Kidney capillary endothelial cell (primary cell): ENCODE results near the gene C10orf95.

ENCODE experiments used
- DNase-seq: peaks from one replicate; pipeline ENCODE4 v3.0.0-alpha.2; 2018; ENCODE audit warnings: low spot score

Gene C10orf95

GRCh38 chr10:102416283-102416682 lies 35.1 kb downstream of the C10orf95 start:
- no peak for DNase-seq

- no peak for DNase-seq
Measured at GRCh38 chr10:102414749-102415148, 36.6 kb downstream of the C10orf95 start.

GRCh38 chr10:102413806-102414561 lies 37.4 kb downstream of the C10orf95 start:
- DNase-seq = no peak

DNA sequence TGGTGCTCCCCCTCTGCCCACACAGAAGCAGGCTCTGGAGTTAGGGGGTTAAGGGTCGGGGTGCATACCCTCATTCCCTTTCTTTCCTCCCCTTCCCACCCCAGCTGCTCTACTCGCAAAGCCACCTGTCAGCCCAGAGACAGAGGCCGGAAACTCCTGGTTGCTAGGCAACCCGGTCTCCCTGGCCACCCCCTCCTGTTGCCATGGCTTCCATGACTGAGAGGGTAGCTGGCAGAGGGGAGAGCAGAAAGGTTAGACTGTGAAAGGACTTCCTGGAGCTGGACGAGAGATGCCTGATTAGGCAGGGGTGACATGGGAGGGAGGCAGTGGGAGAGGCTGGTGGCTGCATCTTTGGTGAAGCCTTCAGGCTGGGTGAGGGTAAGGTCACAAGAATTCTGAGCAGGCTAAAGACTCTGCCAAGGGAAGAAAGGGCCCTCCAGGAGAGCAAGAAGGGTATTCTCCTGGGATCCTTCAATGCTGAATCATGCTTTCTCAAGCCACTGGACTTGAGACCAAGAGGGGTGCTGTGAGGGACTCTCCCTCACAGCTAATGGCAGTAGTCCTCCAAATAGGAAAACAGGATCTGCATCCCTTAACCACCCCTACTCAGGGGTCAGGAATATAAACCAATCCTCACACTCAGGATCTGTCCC lies 38.2 kb downstream of the C10orf95 start:
- DNase-seq = no peak

- DNase-seq = no peak
Measured at GRCh38 chr10:102412293-102412692, 39.0 kb downstream of the C10orf95 start.

DNA sequence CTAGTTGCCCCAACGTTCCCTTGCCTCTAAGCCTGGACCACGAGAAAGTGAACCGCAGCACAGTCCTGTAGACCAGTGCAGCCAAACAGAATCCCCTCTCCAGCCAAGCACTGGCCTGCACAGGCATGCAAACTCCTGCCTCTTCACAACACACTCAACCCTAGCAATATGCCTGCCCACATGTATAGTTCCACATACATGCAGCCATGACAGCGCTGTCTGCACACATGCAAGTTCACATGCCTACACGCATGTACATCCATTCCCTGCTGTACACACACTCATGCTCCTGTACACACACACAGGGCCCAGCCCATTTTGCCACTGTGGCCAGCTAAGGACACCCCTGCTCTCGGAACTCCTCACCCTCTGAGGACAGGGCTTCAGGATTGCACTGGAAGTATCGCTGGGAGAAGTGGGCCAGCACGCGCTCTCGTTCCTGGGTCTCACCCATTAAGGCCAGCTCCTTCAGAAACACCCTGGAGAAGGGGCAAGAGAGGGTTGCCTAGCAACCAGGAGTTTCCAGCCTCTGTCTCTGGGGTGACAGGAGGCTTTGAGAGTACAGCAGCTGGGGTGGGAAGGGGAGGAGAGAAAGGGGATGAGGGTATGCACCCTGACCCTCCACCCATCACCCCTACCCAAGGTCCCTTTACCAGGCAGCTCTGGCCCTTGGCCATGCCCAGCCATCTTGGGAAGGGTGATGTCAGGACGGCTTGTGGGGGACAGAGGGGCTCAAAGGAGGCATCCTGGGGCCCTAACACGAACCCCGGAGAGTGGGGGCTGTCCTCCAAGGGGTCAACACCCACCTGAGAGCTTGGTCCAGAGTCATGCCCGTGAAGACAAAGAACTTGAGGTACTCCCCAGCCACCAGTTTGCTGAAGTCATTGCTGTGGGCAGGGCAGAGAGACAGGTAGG lies 39.7 kb downstream of the C10orf95 start:
- DNase-seq = no peak

- DNase-seq = no peak
Measured at GRCh38 chr10:102410429-102411073, 40.8 kb downstream of the C10orf95 start.

DNA sequence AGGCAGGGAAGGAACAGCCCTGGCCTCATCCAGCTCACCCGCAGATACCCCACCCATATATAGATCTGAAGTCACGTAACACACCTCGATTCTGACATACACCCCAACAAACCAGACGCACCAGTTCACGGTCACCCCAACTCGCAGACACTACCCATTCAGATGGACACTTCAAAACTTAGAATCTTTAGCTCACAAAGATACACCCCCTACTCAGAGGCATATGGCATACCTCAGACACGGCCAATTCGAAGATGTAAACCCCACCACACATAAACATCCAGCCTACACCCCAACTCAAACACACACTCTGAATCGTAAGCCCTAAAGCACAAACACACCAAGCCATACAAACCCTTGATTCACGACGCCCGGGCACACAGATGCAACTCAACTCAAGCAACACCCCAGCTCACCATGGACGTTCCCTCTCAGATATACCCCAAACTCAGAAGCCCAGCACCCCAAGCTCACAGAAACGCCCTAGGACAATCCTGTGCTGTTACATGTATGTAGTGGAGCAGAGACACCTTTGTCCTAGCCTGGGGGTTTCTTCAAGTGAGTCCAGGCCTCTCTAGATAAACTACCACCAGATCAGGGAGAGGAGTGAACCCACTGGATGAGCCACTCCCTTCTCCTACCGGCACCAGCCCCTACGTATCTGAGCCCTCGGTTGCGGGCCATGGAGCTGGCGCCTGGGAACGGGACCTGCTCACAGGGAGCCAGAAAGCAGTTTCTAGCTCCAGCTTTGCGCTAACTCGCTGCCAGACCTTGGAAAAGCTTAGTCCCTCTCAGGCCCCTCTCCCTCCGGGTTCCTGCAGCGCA lies 41.5 kb downstream of the C10orf95 start:
- DNase-seq = no peak

DNA sequence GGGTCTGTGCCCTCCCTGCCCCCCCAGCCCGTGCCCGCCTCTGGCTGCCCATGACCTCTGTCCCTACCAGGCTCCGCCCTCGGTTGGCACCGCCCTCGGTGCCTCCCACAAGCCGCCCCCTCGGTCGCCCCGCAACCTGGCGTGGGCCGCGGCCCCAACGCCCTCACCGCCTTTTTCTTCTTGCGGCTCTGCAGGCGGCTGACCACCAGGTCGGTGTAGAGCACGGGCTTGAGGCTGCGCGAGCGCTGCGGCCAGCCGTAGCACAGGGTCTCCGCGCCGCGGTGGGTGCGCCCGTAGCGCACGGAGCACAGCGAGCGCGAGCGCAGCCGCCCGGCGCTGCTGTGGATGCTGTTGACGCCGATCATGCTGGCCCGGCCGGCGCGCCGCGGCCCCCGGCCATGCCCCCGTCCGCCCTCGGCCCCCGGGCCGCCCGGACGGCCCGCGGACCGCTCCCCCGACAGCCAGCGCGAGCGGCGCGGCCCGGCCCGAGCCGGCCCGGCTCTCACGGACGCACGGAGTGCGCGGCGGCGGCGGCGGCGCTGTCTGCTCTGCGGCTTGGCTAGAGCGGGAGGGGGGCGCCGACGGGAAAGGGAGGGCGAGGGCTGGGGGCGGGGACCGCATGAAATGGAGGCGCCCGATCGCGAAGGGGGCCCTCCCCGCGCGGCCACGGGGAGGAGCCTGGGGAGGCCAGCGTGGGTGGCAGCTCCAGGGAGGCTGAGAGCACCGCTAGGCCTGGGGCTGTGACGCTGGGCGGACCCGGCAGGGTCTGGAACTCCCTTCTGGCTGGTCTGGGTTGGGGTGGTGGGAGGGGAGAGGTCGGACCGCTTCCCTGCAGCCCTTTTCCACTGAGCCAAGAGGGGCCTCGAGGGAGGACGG lies 42.4 kb downstream of the C10orf95 start:
- no peak for DNase-seq

DNA sequence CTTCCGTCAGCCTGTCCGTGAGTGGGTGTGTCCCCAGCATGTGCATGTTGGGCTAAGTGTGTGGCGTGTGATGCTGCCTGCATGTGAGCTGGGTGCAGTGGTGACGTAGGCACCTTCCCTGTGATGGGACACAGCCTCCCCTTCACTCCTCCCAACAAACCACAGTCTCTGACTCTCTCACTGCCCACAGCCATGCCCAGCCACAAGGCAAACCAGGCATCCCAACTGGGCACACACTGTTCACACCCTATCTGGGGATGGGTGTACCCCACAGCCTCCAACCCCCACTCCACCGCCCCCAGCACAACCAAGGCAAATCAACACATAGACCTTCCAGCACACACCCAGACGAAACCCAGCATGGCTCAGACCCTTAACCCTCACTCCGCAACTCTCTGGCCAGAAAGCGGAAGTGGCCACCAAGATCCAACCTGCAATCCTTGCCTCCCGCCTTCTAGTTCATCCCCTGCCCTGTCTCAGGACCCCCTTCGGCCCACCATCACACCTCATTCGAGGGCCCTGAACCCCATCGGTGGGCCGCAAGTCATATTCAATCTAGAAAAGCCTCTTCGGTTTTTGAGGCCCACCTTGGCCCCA lies 43.1 kb downstream of the C10orf95 start:
- DNase-seq = no peak

DNA sequence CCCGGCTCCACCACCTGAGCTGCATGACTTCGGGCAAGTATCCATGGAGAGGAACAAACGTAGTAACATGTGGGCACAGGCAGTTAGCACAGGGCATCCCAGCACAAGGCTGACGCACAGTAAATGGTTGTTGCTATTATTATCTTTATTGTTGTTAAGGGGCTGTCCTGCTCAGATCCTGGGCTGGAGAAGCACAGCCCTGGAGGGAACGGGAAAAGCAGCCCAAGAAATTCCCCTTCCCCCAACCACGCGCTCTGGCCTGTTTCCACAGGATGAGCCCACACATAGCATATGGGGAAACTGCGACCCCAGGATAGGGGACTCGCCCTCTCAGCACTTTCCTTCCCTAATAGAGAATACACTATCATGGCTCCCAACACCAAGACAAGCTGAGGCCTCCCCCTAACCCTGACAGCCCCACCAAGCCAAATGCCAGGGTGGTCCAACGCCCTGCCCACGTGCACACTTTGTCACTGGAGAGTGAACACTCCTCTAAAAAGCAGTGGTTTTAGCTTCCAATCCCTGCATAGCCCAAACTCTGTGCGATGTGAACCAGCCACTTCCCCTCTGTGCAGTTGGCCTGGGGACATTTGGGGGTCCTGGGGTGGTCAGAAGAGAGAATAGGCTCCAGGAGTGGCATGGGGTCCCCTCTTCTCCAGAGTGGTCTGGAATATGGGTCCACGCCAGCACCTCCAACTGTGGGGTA lies 43.8 kb downstream of the C10orf95 start:
- no peak for DNase-seq

- no peak for DNase-seq
Measured at GRCh38 chr10:102406815-102407214, 44.5 kb downstream of the C10orf95 start.

DNA sequence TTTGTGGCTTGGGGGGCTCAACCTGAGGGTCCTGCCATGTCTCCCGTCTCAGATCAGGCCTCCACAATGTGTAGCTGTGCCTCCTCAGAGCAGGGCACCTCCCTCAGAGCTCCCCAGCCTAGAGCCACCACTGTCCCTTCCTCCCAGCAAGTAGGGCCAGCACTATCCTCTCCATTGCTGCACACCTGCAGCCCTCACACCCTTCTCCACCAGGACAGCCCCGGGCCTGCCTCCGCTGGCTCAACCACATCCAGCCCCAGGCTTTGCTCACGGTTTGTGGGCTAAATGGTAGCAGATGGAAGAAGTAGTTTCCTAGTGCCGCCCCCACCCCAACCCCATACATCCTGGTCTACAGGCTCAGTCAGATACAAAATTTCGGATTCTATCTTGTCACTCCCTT lies 45.7 kb downstream of the C10orf95 start:
- DNase-seq = no peak

GRCh38 chr10:102405108-102405571 lies 46.2 kb downstream of the C10orf95 start:
- no peak for DNase-seq

- no peak for DNase-seq
Measured at GRCh38 chr10:102404361-102405107, 46.8 kb downstream of the C10orf95 start.

GRCh38 chr10:102403115-102403514 lies 48.2 kb downstream of the C10orf95 start:
- DNase-seq = no peak

GRCh38 chr10:102402512-102402896 lies 48.8 kb downstream of the C10orf95 start:
- no peak for DNase-seq

- no peak for DNase-seq
Measured at GRCh38 chr10:102401735-102402511, 49.4 kb downstream of the C10orf95 start.
